HUES48 (cell line): ENCODE results near the gene IP6K3.

Experiments
- H3K27ac ChIP-seq: one replicate; pipeline ENCODE4 v1.7.0; 2013; ENCODE audit warnings: low read depth, low read length, inconsistent platforms
- H3K27me3 ChIP-seq: 2 replicates; pipeline ENCODE4 v1.6.1; 2013; ENCODE audit warnings: mild to moderate bottlenecking, low read length; ENCODE audit not compliant: control insufficient read depth, insufficient read depth
- H3K36me3 ChIP-seq: 2 replicates; pipeline ENCODE4 v1.6.1; 2013; ENCODE audit warnings: low read length; ENCODE audit not compliant: control insufficient read depth, insufficient read depth
- H3K4me1 ChIP-seq: 2 replicates; pipeline ENCODE4 v1.6.1; 2013; ENCODE audit warnings: mild to moderate bottlenecking, low read length; ENCODE audit not compliant: control insufficient read depth, insufficient read depth
- H3K4me3 ChIP-seq: 2 replicates; pipeline ENCODE4 v1.5.1; 2013; ENCODE audit warnings: mild to moderate bottlenecking, low read depth, low read length
- H3K9ac ChIP-seq: 2 replicates; pipeline ENCODE4 v1.6.1; 2013; ENCODE audit warnings: mild to moderate bottlenecking, low read depth, low read length, moderate library complexity
- H3K9me3 ChIP-seq: 2 replicates; pipeline ENCODE4 v1.6.1; 2013; ENCODE audit warnings: low read length; ENCODE audit not compliant: control insufficient read depth, insufficient read depth

Gene IP6K3

GRCh38 chr6:33677143-33677660 lies 69.5 kb downstream of the IP6K3 start:
- peaks cover 77% of the 10 kb centered on the region for H3K36me3 ChIP-seq
- H3K4me3 ChIP-seq, result no peak overlapping the region
- no peak overlapping the region for H3K27ac ChIP-seq
- H3K4me1 ChIP-seq, result no peaks in the 10 kb centered on the region
- no peaks in the 10 kb centered on the region for H3K27me3 ChIP-seq
- no peaks in the 10 kb centered on the region for H3K9me3 ChIP-seq
- H3K9ac ChIP-seq, result no peak overlapping the region

- Histone ChIP-seq H3K4me1 (no peaks in the 10 kb centered on the region), H3K27me3 (no peaks in the 10 kb centered on the region), H3K9ac (no peak overlapping the region), H3K4me3 (no peak overlapping the region), H3K36me3 (peaks cover 80% of the 10 kb centered on the region), H3K27ac (no peak overlapping the region), H3K9me3 (no peaks in the 10 kb centered on the region)
Observed at GRCh38 chr6:33676416-33677142, 70.1 kb downstream of the IP6K3 start.

GRCh38 chr6:33675968-33676367 lies 70.7 kb downstream of the IP6K3 start:
- Histone ChIP-seq H3K9ac (no peak overlapping the region), H3K9me3 (no peaks in the 10 kb centered on the region), H3K27me3 (no peaks in the 10 kb centered on the region), H3K27ac (no peak overlapping the region), H3K4me1 (no peaks in the 10 kb centered on the region), H3K36me3 (peaks cover 83% of the 10 kb centered on the region), H3K4me3 (no peak overlapping the region)

- Histone ChIP-seq H3K27ac (no peak overlapping the region), H3K4me1 (no peaks in the 10 kb centered on the region), H3K9me3 (no peaks in the 10 kb centered on the region), H3K27me3 (no peaks in the 10 kb centered on the region), H3K4me3 (no peak overlapping the region), H3K36me3 (peaks cover 80% of the 10 kb centered on the region), H3K9ac (no peak overlapping the region)
Observed at GRCh38 chr6:33673851-33674250, 72.9 kb downstream of the IP6K3 start.

- no peaks in the 10 kb centered on the region for H3K9me3 ChIP-seq
- H3K27me3 ChIP-seq, result no peaks in the 10 kb centered on the region
- H3K27ac ChIP-seq, result no peak overlapping the region
- H3K9ac ChIP-seq, result no peak overlapping the region
- H3K4me3 ChIP-seq, result no peak overlapping the region
- no peaks in the 10 kb centered on the region for H3K4me1 ChIP-seq
- peaks cover 81% of the 10 kb centered on the region for H3K36me3 ChIP-seq
Observed at GRCh38 chr6:33672808-33673207, 73.9 kb downstream of the IP6K3 start.

- no peak overlapping the region for H3K27ac ChIP-seq
- H3K9ac ChIP-seq, result no peak overlapping the region
- H3K4me3 ChIP-seq, result no peak overlapping the region
- H3K36me3 ChIP-seq, result peaks cover 83% of the 10 kb centered on the region
- H3K4me1 ChIP-seq, result no peaks in the 10 kb centered on the region
- no peaks in the 10 kb centered on the region for H3K9me3 ChIP-seq
- no peaks in the 10 kb centered on the region for H3K27me3 ChIP-seq
Observed at GRCh38 chr6:33671744-33672072, 75.0 kb downstream of the IP6K3 start.
